ENCODE measurements around the gene LRRC8B. TPM values are rescaled to one million over a fixed set of nuclear protein-coding genes. Genes with fewer than 3 reads are reported as not detected.

The LRRC8B gene
- total and polyA plus RNA-seq, 9 of the 15 experiments (the other 6 are each of a cell fraction or from before 2014, with no cell fraction given) = 4.3 to 43.7 (median 14.4) TPM

- TF ChIP-seq DEAF1 (CRISPR knock-in tag; IDR thresholded peaks at IDR 0.05) (0 out of 2 replicates have a peak, but pooled peaks have one; percentile 25), CCAR2 (IDR thresholded peaks at IDR 0.05; ENCODE audit: low read depth, low read length) (no peak), ZFP36 (IDR thresholded peaks at IDR 0.05; ENCODE audit: low read depth, low read length, partially characterized antibody) (no peak), BRF2 (IDR thresholded peaks at IDR 0.05; ENCODE audit: borderline replicate concordance, insufficient read depth, insufficient read length) (no peak), E2F6 (IDR thresholded peaks at IDR 0.05; ENCODE audit: borderline replicate concordance in 1 of 2, extremely low read depth in 1 of 2, insufficient read depth in 1 of 2, insufficient read length in 1 of 2, low read depth in 1 of 2, low read length in 1 of 2, poor library complexity in 1 of 2, severe bottlenecking in 1 of 2) (no peak), TEAD4 (IDR thresholded peaks at IDR 0.05; ENCODE audit: low read length) (0 out of 2 replicates have a peak, but pooled peaks have one; percentile 11), TEAD4 (CRISPR knock-in tag; IDR thresholded peaks at IDR 0.05; ENCODE audit: borderline replicate concordance) (no peak), TEAD1 (CRISPR knock-in tag; IDR thresholded peaks at IDR 0.05) (no peak), PHF8 (IDR thresholded peaks at IDR 0.05; ENCODE audit: borderline replicate concordance, low read length) (no peak), E4F1 (CRISPR knock-in tag; IDR thresholded peaks at IDR 0.05; ENCODE audit: borderline replicate concordance) (no peak), U2AF1 (optimal IDR thresholded peaks at IDR 0.05; ENCODE audit: low read depth, low read length) (no peak), MEF2A (IDR thresholded peaks at IDR 0.05; ENCODE audit: control insufficient read depth, low read depth, low read length) (no peak), ZFP1 (CRISPR knock-in tag; IDR thresholded peaks at IDR 0.05) (no peak), ZBTB7A (IDR thresholded peaks at IDR 0.05; ENCODE audit: borderline replicate concordance, control insufficient read depth, low read depth, low read length) (no peak), NCOR1 (IDR thresholded peaks at IDR 0.05) (0 out of 2 replicates have a peak, but pooled peaks have one; percentile 28), ARID1B (IDR thresholded peaks at IDR 0.05) (peak; percentile 11; the same call in 1 of the 2 replicates), ZNF274 (IDR thresholded peaks at IDR 0.05; ENCODE audit: borderline replicate concordance, low read depth, low read length) (no peak), FOXK2 (conservative IDR thresholded peaks at IDR 0.05 in 1 of 2, IDR thresholded peaks at IDR 0.05 in 1 of 2; ENCODE audit: low read depth in 2 of 2) (peak in 1 of 2 experiments; percentile 52; a peak in 1 of 4 replicates)
These were observed 98.3 kb downstream of the LRRC8B start (continued) for GRCh38 chr1:89622895-89623294.
